GM23338 (cell line): ENCODE data around the gene GATA5. TPM values are rescaled to one million over a fixed set of nuclear protein-coding genes. Genes with fewer than 3 reads are reported as not detected.
A peak's percentile ranks its signal among the peaks of the same experiment; 100 is the strongest.

Experiments used
- ATAC-seq: fragments of 200-7000 bp; cut with Tn5 transposase; 3 replicates; pipeline ENCODE4 v1.9.1; 2020
- DNase-seq: peaks from one replicate; pipeline ENCODE4 v3.0.0-alpha.2; 2015; ENCODE audit warnings: low spot score
- H2AFZ ChIP-seq: fragments of 200-600 bp; sonication (generic); 2 replicates; pipeline ENCODE4 v1.8.0; 2016; ENCODE audit warnings: antibody characterized with exemption, mild to moderate bottlenecking, moderate library complexity
- H3F3A ChIP-seq: fragments of 200-600 bp; sonication (generic); replicated peaks from 2 replicates; pipeline ENCODE4 v1.8.0; 2017; ENCODE audit warnings: antibody characterized with exemption, mixed run types, low read depth
- H3K27ac ChIP-seq: fragments of 200-600 bp; sonication (generic); 2 replicates; pipeline ENCODE4 v1.6.1; 2016; ENCODE audit warnings: low read depth
- H3K27me3 ChIP-seq: fragments of 200-600 bp; sonication (generic); 2 replicates; pipeline ENCODE4 v1.8.0; 2016; ENCODE audit warnings: mild to moderate bottlenecking, mixed run types, moderate library complexity; ENCODE audit not compliant: insufficient read depth
- H3K36me3 ChIP-seq: fragments of 200-600 bp; sonication (generic); 2 replicates; pipeline ENCODE4 v1.8.0; 2016; ENCODE audit warnings: mild to moderate bottlenecking; ENCODE audit not compliant: insufficient read depth
- H3K4me1 ChIP-seq: fragments of 200-600 bp; sonication (generic); 2 replicates; pipeline ENCODE4 v1.8.0; 2016; ENCODE audit warnings: mild to moderate bottlenecking, moderate library complexity; ENCODE audit not compliant: insufficient read depth
- H3K4me2 ChIP-seq: fragments of 200-600 bp; sonication (generic); 2 replicates; pipeline ENCODE4 v1.7.1; 2017; ENCODE audit warnings: mixed run types
- H3K4me3 ChIP-seq: fragments of 200-600 bp; sonication (generic); 2 replicates; pipeline ENCODE4 v1.6.1; 2016; ENCODE audit warnings: mixed run types
- H3K79me2 ChIP-seq: fragments of 200-600 bp; sonication (generic); replicated peaks from 2 replicates; pipeline ENCODE4 v1.8.0; 2017; ENCODE audit warnings: mild to moderate bottlenecking; ENCODE audit not compliant: insufficient read depth
- H3K9me2 ChIP-seq: fragments of 200-600 bp; sonication (generic); 2 replicates; pipeline ENCODE4 v1.8.0; 2017; ENCODE audit not compliant: insufficient read depth
- H4K20me1 ChIP-seq: fragments of 200-600 bp; sonication (generic); replicated peaks from 2 replicates; pipeline ENCODE4 v1.8.0; 2017; ENCODE audit warnings: mild to moderate bottlenecking; ENCODE audit not compliant: insufficient read depth
- H3K27ac Mint-ChIP-seq: 2 replicates; pipeline ENCODE4 v1.8.0; 2020; ENCODE audit warnings: inconsistent platforms, mild to moderate bottlenecking, moderate library complexity, mixed read lengths
- H3K27me3 Mint-ChIP-seq: 3 replicates; pipeline ENCODE4 v1.8.0; 2022; ENCODE audit warnings: low read depth, mild to moderate bottlenecking, moderate library complexity, mixed read lengths, inconsistent platforms; ENCODE audit not compliant: insufficient read depth, poor library complexity
- H3K36me3 Mint-ChIP-seq: 3 replicates; pipeline ENCODE4 v1.8.0; 2021; ENCODE audit warnings: low read depth, mild to moderate bottlenecking, inconsistent platforms, moderate library complexity, mixed read lengths
- H3K4me1 Mint-ChIP-seq: 3 replicates; pipeline ENCODE4 v1.8.0; 2020; ENCODE audit warnings: mild to moderate bottlenecking, inconsistent platforms, mixed read lengths
- H3K4me3 Mint-ChIP-seq: 3 replicates; pipeline ENCODE4 v1.8.0; 2021; ENCODE audit warnings: moderate library complexity, mild to moderate bottlenecking, inconsistent platforms, mixed read lengths
- H3K9me3 Mint-ChIP-seq: 3 replicates; pipeline ENCODE4 v1.8.0; 2020; ENCODE audit warnings: moderate library complexity, mild to moderate bottlenecking, inconsistent platforms, mixed read lengths
- CREB1 ChIP-seq: fragments of 250-450 bp; sonication (Bioruptor Pico); IDR thresholded peaks from 2 replicates; pipeline ENCODE4 v1.5.0; 2020; ENCODE audit warnings: low read depth, mild to moderate bottlenecking, moderate library complexity
- EZH2 ChIP-seq: fragments of 200-600 bp; sonication (generic); IDR thresholded peaks from one replicate; pipeline ENCODE4 v1.8.0; 2017; ENCODE audit warnings: antibody characterized with exemption, mild to moderate bottlenecking, low read depth; ENCODE audit not compliant: unreplicated experiment
- EZH2phosphoT487 ChIP-seq: fragments of 200-600 bp; sonication (generic); IDR thresholded peaks from one replicate; pipeline ENCODE4 v1.8.1; 2018; ENCODE audit warnings: antibody characterized with exemption; ENCODE audit not compliant: unreplicated experiment
- JUNB ChIP-seq: IDR thresholded peaks from one replicate; pipeline ENCODE4 v1.6.1; 2016; ENCODE audit warnings: antibody characterized with exemption; ENCODE audit not compliant: unreplicated experiment
- NANOG ChIP-seq: IDR thresholded peaks from 2 replicates; pipeline ENCODE4 v1.6.1; 2016; ENCODE audit warnings: antibody characterized with exemption, borderline replicate concordance
- STAT1 ChIP-seq: IDR thresholded peaks from one replicate; pipeline ENCODE4 v1.6.1; 2016; ENCODE audit warnings: antibody characterized with exemption; ENCODE audit not compliant: unreplicated experiment
- ZNF331 ChIP-seq: fragments of 250-450 bp; sonication (Bioruptor Pico); IDR thresholded peaks from 2 replicates; pipeline ENCODE4 v1.5.0; 2020; ENCODE audit warnings: low read depth, mild to moderate bottlenecking, moderate library complexity
- polyA plus RNA-seq: library from polyadenylated mRNA; unstranded; fragments of >200 nt; fragmentation: Nextera tagmentation; extraction: Ambion mirVana; gene quantifications from 2 replicates; pipeline ENCODE4 v1.2.1, GENCODE V29; 2016
- total RNA-seq: library from RNA; depleted of rRNA; stranded (reverse); fragments of >200 nt; shearing (Covaris generic); gene quantifications from 2 replicates; pipeline ENCODE4 v1.2.3, GENCODE V29; 2014
- TF ChIP-seq, protein P1 (sequence below): IDR thresholded peaks from 2 replicates; pipeline ENCODE4 v1.6.1; 2016; ENCODE audit warnings: antibody characterized with exemption
- TF ChIP-seq, protein P2 (sequence below): fragments of 250-450 bp; sonication (Bioruptor Pico); IDR thresholded peaks from 2 replicates; pipeline ENCODE4 v1.5.0; 2020; ENCODE audit warnings: mild to moderate bottlenecking, moderate library complexity

Gene GATA5
- total and polyA plus RNA-seq, 2 experiments from 2014 or later, result 0.60 to 0.73 TPM

DNA sequence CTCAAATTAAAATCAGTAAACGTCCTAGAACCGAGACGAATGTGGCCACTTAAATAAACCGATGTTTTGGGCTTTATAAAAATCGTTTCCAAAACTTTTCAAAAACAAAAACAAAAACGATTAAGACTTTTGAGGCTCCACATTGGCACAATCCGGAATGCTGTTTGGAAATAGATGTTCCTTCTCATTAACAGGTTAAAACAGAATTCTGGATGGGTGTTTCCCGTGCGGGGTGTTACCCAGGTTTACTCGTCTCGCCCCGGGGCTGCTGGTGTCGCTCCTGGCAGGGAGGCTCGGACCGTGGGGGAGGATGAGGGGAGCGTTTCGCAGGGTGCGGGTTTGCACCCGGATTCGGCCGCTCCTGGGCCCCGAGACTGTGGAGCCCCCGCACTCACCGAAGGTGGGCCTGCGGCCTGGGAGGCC, 1.2 kb downstream of the GATA5 start:
- Mint-ChIP-seq H3K27me3 (peaks cover 69% of the 10 kb centered on the region), H3K4me3 (peak overlapping the region; percentile 61), H3K9me3 (0 out of 3 replicates have a peak, but pooled peaks cover 3% of the 10 kb centered on the region), H3K4me1 (peaks cover 27% of the 10 kb centered on the region), H3K27ac (no peak overlapping the region), H3K36me3 (peaks cover 4% of the 10 kb centered on the region; the same call in 1 of the 3 replicates)
- ATAC-seq (no peak), DNase-seq (no peak)
- Histone ChIP-seq H3K4me1 (peaks cover 8% of the 10 kb centered on the region), H3K79me2 (no peaks in the 10 kb centered on the region), H3K4me3 (peak overlapping the region; percentile 64), H3K9me2 (no peaks in the 10 kb centered on the region), H2AFZ (peak overlapping the region; percentile 29; the same call in 1 of the 2 replicates), H3K27me3 (peaks cover 64% of the 10 kb centered on the region), H3K4me2 (peak overlapping the region; percentile 75), H3K36me3 (no peaks in the 10 kb centered on the region), H3F3A (0 out of 2 replicates have a peak, but pooled peaks cover 10% of the 10 kb centered on the region), H4K20me1 (no peaks in the 10 kb centered on the region), H3K27ac (no peak overlapping the region)
- TF ChIP-seq CREB1, result no peak
- TF ChIP-seq EZH2, result peak; percentile 98

DNA sequence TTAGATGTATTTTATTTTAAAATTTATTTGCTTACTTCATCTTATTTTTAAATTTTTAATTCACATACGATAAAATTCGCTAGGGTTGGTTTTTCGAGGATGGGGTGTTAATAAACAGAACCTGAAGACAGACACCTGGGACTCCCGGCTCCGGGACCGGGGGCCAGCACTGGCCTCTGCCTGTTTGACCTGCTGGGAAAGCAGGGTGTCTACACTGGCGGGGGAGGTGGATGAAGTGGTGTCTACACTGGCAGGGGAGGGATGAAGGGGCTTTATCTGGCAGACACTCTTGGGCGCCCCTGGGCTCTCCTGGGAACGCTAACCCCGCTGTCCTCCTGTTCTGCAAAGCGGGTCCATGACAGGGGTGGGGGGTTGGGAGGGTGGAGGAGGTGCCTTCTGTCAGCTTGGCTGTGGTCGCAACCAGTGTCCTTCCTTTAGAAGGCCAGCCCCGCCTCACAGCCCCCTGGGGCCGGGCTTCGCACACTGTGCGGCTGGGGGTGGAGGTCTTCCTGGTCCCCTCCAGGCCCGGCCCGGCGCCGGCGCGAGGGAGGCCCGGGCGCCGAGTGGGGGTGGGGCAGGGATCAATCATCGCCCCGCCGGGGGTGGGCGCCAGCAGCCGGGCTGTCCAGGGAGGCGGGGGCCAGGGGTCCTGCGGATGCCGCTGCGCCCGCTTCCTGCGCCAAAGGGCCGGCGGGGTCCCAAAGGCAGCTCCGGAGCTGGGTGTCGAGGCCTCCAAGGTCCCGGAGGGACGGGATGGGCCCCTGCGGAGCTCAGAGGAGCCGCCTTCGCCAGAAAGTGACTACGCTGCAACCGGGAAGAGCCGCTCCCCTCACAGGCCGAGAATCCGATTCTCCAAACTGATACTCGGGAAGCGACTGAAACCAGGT, 1.8 kb downstream of the GATA5 start:
- H3K4me3 ChIP-seq, result peak overlapping the region; percentile 64
- TF ChIP-seq NANOG (no peak), EZH2phosphoT487 (no peak), ZNF331 (CRISPR knock-in tag) (no peak), STAT1 (no peak), JUNB (no peak), EZH2 (no peak)
- TF ChIP-seq, protein P1, sequence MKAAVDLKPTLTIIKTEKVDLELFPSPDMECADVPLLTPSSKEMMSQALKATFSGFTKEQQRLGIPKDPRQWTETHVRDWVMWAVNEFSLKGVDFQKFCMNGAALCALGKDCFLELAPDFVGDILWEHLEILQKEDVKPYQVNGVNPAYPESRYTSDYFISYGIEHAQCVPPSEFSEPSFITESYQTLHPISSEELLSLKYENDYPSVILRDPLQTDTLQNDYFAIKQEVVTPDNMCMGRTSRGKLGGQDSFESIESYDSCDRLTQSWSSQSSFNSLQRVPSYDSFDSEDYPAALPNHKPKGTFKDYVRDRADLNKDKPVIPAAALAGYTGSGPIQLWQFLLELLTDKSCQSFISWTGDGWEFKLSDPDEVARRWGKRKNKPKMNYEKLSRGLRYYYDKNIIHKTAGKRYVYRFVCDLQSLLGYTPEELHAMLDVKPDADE, result no peak
- TF ChIP-seq, protein P2, sequence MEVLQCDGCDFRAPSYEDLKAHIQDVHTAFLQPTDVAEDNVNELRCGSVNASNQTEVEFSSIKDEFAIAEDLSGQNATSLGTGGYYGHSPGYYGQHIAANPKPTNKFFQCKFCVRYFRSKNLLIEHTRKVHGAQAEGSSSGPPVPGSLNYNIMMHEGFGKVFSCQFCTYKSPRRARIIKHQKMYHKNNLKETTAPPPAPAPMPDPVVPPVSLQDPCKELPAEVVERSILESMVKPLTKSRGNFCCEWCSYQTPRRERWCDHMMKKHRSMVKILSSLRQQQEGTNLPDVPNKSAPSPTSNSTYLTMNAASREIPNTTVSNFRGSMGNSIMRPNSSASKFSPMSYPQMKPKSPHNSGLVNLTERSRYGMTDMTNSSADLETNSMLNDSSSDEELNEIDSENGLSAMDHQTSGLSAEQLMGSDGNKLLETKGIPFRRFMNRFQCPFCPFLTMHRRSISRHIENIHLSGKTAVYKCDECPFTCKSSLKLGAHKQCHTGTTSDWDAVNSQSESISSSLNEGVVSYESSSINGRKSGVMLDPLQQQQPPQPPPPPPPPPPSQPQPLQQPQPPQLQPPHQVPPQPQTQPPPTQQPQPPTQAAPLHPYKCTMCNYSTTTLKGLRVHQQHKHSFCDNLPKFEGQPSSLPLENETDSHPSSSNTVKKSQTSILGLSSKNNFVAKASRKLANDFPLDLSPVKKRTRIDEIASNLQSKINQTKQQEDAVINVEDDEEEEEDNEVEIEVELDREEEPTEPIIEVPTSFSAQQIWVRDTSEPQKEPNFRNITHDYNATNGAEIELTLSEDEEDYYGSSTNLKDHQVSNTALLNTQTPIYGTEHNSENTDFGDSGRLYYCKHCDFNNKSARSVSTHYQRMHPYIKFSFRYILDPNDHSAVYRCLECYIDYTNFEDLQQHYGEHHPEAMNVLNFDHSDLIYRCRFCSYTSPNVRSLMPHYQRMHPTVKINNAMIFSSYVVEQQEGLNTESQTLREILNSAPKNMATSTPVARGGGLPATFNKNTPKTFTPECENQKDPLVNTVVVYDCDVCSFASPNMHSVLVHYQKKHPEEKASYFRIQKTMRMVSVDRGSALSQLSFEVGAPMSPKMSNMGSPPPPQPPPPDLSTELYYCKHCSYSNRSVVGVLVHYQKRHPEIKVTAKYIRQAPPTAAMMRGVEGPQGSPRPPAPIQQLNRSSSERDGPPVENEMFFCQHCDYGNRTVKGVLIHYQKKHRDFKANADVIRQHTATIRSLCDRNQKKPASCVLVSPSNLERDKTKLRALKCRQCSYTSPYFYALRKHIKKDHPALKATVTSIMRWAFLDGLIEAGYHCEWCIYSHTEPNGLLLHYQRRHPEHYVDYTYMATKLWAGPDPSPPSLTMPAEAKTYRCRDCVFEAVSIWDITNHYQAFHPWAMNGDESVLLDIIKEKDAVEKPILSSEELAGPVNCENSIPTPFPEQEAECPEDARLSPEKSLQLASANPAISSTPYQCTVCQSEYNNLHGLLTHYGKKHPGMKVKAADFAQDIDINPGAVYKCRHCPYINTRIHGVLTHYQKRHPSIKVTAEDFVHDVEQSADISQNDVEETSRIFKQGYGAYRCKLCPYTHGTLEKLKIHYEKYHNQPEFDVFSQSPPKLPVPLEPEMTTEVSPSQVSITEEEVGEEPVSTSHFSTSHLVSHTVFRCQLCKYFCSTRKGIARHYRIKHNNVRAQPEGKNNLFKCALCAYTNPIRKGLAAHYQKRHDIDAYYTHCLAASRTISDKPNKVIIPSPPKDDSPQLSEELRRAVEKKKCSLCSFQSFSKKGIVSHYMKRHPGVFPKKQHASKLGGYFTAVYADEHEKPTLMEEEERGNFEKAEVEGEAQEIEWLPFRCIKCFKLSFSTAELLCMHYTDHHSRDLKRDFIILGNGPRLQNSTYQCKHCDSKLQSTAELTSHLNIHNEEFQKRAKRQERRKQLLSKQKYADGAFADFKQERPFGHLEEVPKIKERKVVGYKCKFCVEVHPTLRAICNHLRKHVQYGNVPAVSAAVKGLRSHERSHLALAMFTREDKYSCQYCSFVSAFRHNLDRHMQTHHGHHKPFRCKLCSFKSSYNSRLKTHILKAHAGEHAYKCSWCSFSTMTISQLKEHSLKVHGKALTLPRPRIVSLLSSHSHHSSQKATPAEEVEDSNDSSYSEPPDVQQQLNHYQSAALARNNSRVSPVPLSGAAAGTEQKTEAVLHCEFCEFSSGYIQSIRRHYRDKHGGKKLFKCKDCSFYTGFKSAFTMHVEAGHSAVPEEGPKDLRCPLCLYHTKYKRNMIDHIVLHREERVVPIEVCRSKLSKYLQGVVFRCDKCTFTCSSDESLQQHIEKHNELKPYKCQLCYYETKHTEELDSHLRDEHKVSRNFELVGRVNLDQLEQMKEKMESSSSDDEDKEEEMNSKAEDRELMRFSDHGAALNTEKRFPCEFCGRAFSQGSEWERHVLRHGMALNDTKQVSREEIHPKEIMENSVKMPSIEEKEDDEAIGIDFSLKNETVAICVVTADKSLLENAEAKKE (CRISPR knock-in tag), result no peak
- peaks cover 58% of the 10 kb centered on the region for H3K27me3 ChIP-seq
- no peaks in the 10 kb centered on the region for H3K36me3 ChIP-seq
- H2AFZ ChIP-seq, result peak overlapping the region; percentile 29; the same call in 1 of the 2 replicates
- no peaks in the 10 kb centered on the region for H3K79me2 ChIP-seq
- H3K4me2 ChIP-seq, result peak overlapping the region; percentile 75
- peak overlapping the region; percentile 61 for H3K4me3 Mint-ChIP-seq
- H3K9me3 Mint-ChIP-seq, result 0 out of 3 replicates have a peak, but pooled peaks cover 3% of the 10 kb centered on the region
- peaks cover 8% of the 10 kb centered on the region for H3K4me1 ChIP-seq
- DNase-seq, result peak; percentile 60
- ATAC-seq, result peak; percentile 14
- no peaks in the 10 kb centered on the region for H4K20me1 ChIP-seq
- H3K27ac ChIP-seq, result no peak overlapping the region
- H3F3A ChIP-seq, result 0 out of 2 replicates have a peak, but pooled peaks cover 10% of the 10 kb centered on the region
- no peaks in the 10 kb centered on the region for H3K9me2 ChIP-seq
- peaks cover 62% of the 10 kb centered on the region for H3K27me3 Mint-ChIP-seq
- peaks cover 4% of the 10 kb centered on the region; the same call in 1 of the 3 replicates for H3K36me3 Mint-ChIP-seq
- H3K4me1 Mint-ChIP-seq, result peaks cover 22% of the 10 kb centered on the region
- no peak overlapping the region for H3K27ac Mint-ChIP-seq
